Body of pancreas (tissue), 4 donors: ENCODE results near the gene MACF1.

ENCODE experiments used
- CTCF ChIP-seq, 7 experiments: fragments of 450-650 bp in 4 of 7; fragments of 200-600 bp in 3 of 7; sonication (generic) in 3 of 7; IDR thresholded peaks; one replicate each; pipeline ENCODE4 v1.5.1; 2016 to 2019; ENCODE audit warnings: antibody characterized with exemption in 7 of 7
- POLR2A ChIP-seq, 3 donors: fragments of 450-650 bp; IDR thresholded peaks; one replicate each; pipeline ENCODE4 v1.6.1; 2016; ENCODE audit warnings: antibody characterized with exemption in 3 of 3, mild to moderate bottlenecking in 2 of 3

GRCh38 chr1:39159224-39160036 is 45.1 kb upstream of the MACF1 start:
- TF ChIP-seq CTCF (IDR thresholded peaks at IDR 0.05) = no peak
- no peak for TF ChIP-seq POLR2A (IDR thresholded peaks at IDR 0.05)
